HEK293T (cell line): Measurements from ENCODE around the gene SHPK.

Source experiments
- CTCF ChIA-PET: fragments of 350-600 bp; formaldehyde crosslinking; extraction: SDS; loops from one replicate; lab custom pipeline; 2021; ENCODE audit warnings: antibody characterized with exemption, inconsistent platforms; lab: Yijun Ruan, JAX
- POLR2A ChIA-PET: fragments of 350-600 bp; formaldehyde crosslinking; extraction: SDS; loops from one replicate; lab custom pipeline; 2020; ENCODE audit warnings: antibody characterized with exemption, inconsistent platforms; lab: Yijun Ruan, JAX
- DNase-seq: peaks from one replicate; pipeline ENCODE4 v3.0.0; 2012; ENCODE audit warnings: mixed read lengths; ENCODE audit errors: extremely low spot score
- ARNT ChIP-seq: fragments of 450-650 bp; IDR thresholded peaks from 2 replicates; pipeline ENCODE4 v1.6.1; 2017; ENCODE audit warnings: mild to moderate bottlenecking
- BHLHE40 ChIP-seq: fragments of 450-650 bp; IDR thresholded peaks from 2 replicates; pipeline ENCODE4 v1.6.1; 2016; ENCODE audit warnings: mild to moderate bottlenecking, moderate library complexity, borderline replicate concordance
- CTBP1 ChIP-seq: fragments of 450-650 bp; IDR thresholded peaks from 2 replicates; pipeline ENCODE4 v1.6.1; 2016; ENCODE audit warnings: borderline replicate concordance
- ELF4 ChIP-seq: fragments of 450-650 bp; IDR thresholded peaks from 2 replicates; pipeline ENCODE4 v1.6.1; 2017; ENCODE audit warnings: antibody characterized with exemption
- FOXA1 ChIP-seq: fragments of 450-650 bp; IDR thresholded peaks from 2 replicates; pipeline ENCODE4 v1.6.1; 2016; ENCODE audit warnings: mild to moderate bottlenecking
- FOXK2 ChIP-seq: fragments of 450-650 bp; IDR thresholded peaks from 2 replicates; pipeline ENCODE4 v1.6.1; 2016; ENCODE audit warnings: mild to moderate bottlenecking
- FOXM1 ChIP-seq: fragments of 450-650 bp; IDR thresholded peaks from 2 replicates; pipeline ENCODE4 v1.6.1; 2017; ENCODE audit warnings: mild to moderate bottlenecking, borderline replicate concordance
- HDGF ChIP-seq: fragments of 450-650 bp; IDR thresholded peaks from 2 replicates; pipeline ENCODE4 v1.6.1; 2017; ENCODE audit warnings: antibody characterized with exemption, borderline replicate concordance
- L3MBTL2 ChIP-seq: fragments of 450-650 bp; conservative IDR thresholded peaks from 2 replicates; pipeline ENCODE4 v1.6.1; 2016; ENCODE audit warnings: mild to moderate bottlenecking
- LEF1 ChIP-seq: fragments of 450-650 bp; IDR thresholded peaks from 2 replicates; pipeline ENCODE4 v1.6.1; 2017; ENCODE audit warnings: mild to moderate bottlenecking, borderline replicate concordance
- NFRKB ChIP-seq: fragments of 450-650 bp; IDR thresholded peaks from 2 replicates; pipeline ENCODE4 v1.6.1; 2016; ENCODE audit warnings: mild to moderate bottlenecking, moderate library complexity
- SP1 ChIP-seq: fragments of 450-650 bp; IDR thresholded peaks from 2 replicates; pipeline ENCODE4 v1.6.1; 2017
- SUZ12 ChIP-seq: fragments of 450-650 bp; IDR thresholded peaks from 2 replicates; pipeline ENCODE4 v1.6.1; 2016; ENCODE audit warnings: mild to moderate bottlenecking
- TARDBP ChIP-seq: fragments of 450-650 bp; IDR thresholded peaks from 2 replicates; pipeline ENCODE4 v1.6.1; 2016
- ZNF384 ChIP-seq: fragments of 450-650 bp; IDR thresholded peaks from 2 replicates; pipeline ENCODE4 v1.6.1; 2016
- TF ChIP-seq, protein P1 (sequence below): fragments of 450-650 bp; IDR thresholded peaks from 2 replicates; pipeline ENCODE4 v1.6.1; 2016

The SHPK gene

DNA sequence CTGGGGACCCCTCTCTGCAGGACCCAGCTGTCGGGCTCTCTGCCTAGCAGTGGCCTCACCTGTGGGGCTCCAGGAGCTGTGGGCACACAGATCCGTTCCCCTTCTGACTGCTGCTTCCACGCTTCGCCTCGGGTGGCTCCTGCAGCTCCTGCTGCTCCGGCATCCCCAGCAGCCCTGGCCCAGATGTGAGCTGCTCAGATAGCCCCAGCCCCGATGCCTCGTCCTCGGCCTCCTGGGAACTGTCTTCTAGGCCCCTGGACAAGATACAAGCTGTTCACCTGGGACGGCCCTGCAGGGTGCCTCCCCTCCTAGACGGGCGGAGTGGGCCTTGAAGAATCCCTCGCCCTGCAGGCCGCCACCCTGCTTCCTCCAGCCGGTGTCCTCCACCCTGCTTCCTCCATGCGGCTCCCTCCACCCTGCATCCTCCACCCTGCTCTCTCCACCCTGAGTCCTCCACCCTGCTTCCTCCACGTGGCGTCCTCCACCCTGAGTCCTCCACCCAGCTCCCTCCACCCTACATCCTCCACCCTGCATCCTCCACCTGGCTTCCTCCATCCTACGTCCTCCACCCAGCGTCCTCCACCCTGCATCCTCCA lies 43.6 kb upstream of the SHPK start:
- TF ChIP-seq BHLHE40: no peak
- no peak for TF ChIP-seq SUZ12
- TF ChIP-seq, protein P1, sequence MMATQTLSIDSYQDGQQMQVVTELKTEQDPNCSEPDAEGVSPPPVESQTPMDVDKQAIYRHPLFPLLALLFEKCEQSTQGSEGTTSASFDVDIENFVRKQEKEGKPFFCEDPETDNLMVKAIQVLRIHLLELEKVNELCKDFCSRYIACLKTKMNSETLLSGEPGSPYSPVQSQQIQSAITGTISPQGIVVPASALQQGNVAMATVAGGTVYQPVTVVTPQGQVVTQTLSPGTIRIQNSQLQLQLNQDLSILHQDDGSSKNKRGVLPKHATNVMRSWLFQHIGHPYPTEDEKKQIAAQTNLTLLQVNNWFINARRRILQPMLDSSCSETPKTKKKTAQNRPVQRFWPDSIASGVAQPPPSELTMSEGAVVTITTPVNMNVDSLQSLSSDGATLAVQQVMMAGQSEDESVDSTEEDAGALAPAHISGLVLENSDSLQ: no peak
- no peak for TF ChIP-seq HDGF
- no peak for TF ChIP-seq L3MBTL2
- TF ChIP-seq CTBP1: no peak
- TF ChIP-seq ARNT: no peak
- TF ChIP-seq ELF4: no peak
- TF ChIP-seq ZNF384: no peak
- no peak for TF ChIP-seq NFRKB
- TF ChIP-seq FOXM1: no peak
- no peak for TF ChIP-seq FOXK2
- TF ChIP-seq TARDBP: no peak
- POLR2A ChIA-PET: interaction anchor here (1.1 kb wide), 1 partner anchor 36 kb away, joined by 4 read pairs; no protein-coding TSS in a partner anchor
- no peak for DNase-seq
- CTCF ChIA-PET: no interaction called here

DNA sequence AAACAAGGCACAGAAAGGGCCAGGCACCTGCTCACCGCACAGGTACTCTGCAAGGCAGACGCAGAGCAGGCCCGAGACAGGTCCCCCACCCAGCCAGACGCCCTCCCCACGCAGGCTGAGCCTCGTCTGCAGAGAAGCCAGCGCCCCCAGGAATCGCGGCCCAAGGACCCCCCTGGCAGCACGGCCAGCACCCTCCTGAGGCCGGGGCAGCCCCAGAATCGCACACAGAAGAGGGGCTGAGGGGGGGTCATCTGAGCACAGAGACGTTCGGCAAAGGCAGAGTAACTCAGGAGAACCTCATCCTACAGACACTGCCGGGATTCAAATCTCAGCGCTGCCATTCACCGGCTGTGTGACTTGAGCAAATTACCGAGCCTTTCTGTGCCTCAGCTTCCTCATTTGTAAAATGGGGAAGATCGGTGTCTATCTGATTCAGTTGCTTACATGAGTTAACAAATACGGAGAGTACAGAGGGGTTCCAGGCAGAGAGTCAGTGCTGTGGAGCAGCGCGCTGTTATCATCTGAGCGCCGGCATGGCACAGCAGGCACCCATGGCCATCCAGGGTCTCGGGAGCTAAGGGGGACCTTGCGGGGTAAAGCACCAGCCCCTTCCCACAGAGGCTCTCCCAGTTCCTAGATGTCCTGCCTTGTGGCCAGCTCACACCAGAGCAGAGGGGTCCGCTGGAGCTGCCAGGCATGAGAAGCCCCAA lies 42.9 kb upstream of the SHPK start:
- POLR2A ChIA-PET: interaction anchor here (1.1 kb wide), 1 partner anchor 36 kb away, joined by 4 read pairs; no protein-coding TSS in a partner anchor
- DNase-seq: no peak
- CTCF ChIA-PET: no interaction called here
- no peak for TF ChIP-seq HDGF

DNA sequence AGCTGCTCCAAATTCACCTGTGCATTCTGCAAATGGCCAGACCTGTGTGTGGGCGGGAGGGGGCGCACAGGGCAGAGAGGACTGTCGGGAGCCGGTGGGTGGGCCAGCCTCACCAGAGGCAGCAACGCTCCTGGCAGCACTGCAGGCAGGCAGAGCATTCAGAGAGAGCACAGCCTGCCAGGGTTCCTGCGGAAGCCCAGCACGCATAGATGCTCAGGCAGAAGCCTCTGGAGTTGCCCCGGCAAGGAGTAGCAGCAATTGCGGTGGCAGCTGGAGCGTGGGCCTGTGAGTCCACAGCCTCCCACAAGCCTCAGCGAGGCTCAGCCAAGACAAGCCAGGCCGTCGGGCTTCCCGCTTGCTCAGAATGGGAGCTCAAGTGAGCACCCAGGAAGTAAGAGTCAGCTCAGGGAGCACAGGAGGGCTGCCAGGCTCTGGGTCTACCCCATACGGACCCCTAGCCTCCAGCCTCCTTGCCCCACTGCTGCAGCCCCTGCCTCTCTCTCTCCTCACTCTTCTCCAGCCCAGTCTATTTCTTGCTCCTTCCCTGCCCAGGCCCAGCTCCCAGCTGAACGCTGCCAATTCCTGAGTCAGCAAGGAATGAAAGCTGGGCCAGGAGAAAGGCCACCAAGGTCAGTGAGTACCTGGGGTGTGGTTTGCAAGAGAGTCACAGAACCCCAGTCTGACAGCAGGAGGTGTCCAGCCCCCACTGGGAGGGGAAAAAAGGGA lies 42.2 kb upstream of the SHPK start:
- CTCF ChIA-PET: no interaction called here
- TF ChIP-seq HDGF (no peak), TARDBP (no peak), ELF4 (no peak), BHLHE40 (no peak), FOXA1 (no peak), SP1 (no peak), SUZ12 (no peak), LEF1 (no peak), ARNT (no peak), FOXM1 (no peak), L3MBTL2 (no peak), FOXK2 (no peak), ZNF384 (no peak), NFRKB (no peak)
- TF ChIP-seq, protein P1: no peak
- POLR2A ChIA-PET: no interaction called here
- DNase-seq: no peak

DNA sequence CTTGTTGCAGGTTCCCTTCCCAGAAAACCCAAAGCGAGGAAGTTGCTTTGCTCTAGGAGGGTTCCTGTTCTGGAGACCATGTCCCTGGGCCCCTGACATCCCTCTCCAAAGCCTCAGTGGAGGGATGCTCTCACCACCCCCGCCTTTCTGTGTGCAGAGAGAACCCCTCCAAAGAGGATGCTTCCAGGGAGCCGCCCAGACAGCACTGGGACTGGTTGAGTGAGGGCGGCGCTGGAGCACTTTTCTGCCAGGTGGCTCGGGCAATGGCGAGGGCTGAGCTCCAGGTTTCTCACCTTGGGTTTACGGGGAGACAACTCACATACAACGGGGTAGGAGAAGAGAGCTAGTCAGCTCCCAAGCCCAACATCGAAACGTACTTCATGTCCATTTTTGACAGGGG lies 39.8 kb upstream of the SHPK start:
- TF ChIP-seq NFRKB: no peak
- no peak for TF ChIP-seq SUZ12
- TF ChIP-seq FOXA1: no peak
- TF ChIP-seq BHLHE40: no peak
- TF ChIP-seq, protein P1: no peak
- ChIA-PET POLR2A (no interaction called here), CTCF (no interaction called here)
- DNase-seq: no peak

DNA sequence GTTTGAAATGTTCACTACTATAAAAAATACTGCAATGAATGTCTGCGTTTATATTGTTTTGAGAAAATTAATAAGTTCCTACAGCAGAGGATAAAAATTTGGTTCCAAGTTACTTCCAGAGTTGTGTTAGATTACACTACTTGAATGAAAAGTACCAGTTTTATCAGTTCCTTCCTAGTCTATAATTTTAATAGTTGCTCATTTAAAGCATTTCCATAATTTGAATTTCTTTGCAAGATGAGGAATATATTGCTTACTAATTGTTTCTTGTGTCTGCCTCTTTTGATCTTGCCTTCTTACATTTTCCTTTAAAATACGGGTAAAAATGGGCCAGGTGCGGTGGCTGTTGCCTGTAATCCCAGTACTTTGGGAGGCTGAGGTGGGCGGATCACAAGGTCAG lies 36.5 kb upstream of the SHPK start:
- TF ChIP-seq L3MBTL2: no peak
- no peak for TF ChIP-seq HDGF
- no peak for TF ChIP-seq ARNT
- no peak for TF ChIP-seq LEF1
- no peak for TF ChIP-seq SUZ12
- TF ChIP-seq ZNF384: no peak
- no peak for TF ChIP-seq SP1
- TF ChIP-seq NFRKB: no peak
- no peak for TF ChIP-seq BHLHE40
- TF ChIP-seq ELF4: no peak
- ChIA-PET POLR2A (no interaction called here), CTCF (no interaction called here)
- no peak for DNase-seq

DNA sequence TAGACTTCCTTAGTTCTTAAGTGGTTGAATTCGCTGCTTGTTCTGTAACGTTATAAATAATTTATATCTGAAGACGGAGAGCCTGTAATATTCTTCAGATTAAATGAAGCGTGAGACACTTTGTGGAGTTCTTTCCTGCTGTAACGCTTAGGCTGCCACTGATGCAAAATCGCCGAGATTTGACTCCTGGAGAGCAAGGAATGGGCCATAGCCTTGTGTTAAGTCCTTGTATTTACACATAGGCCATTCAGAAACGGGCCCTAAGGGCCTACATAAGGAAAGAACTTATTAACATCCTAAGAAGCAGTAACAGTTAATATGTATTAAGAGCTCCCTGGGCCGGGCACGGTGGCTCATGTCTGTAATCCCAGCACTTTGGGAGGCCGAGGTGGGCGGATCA lies 33.5 kb upstream of the SHPK start:
- DNase-seq: no peak
- ChIA-PET CTCF (no interaction called here), POLR2A (no interaction called here)
- TF ChIP-seq LEF1 (no peak), ARNT (no peak), HDGF (no peak), SUZ12 (no peak)
